Peyer's patch (tissue), 4 donors: ENCODE measurements around the gene FGF9.

Source experiments
- CTCF ChIP-seq, 6 experiments: fragments of 450-650 bp in 4 of 6; fragments of 200-600 bp in 2 of 6; sonication (generic) in 1 of 6; IDR thresholded peaks; one replicate each; pipeline ENCODE4 v1.5.1; 2017 to 2019; ENCODE audit warnings: antibody characterized with exemption in 6 of 6, mild to moderate bottlenecking in 3 of 6, moderate library complexity in 1 of 6
- POLR2A ChIP-seq, 2 donors: fragments of 450-650 bp; IDR thresholded peaks; one replicate each; pipeline ENCODE4 v1.5.1; 2017; ENCODE audit warnings: antibody characterized with exemption in 2 of 2, mild to moderate bottlenecking in 2 of 2, moderate library complexity in 2 of 2

- TF ChIP-seq CTCF (IDR thresholded peaks at IDR 0.05) (no peak), POLR2A (IDR thresholded peaks at IDR 0.05) (no peak)
These were observed 67.8 kb downstream of the FGF9 start for GRCh38 chr13:21738630-21739029.
